Endothelial cell of umbilical vein (primary cell): Measurements from ENCODE around the gene NAGLU. TPM values are rescaled to one million over a fixed set of nuclear protein-coding genes. Genes with fewer than 3 reads are reported as not detected.

Experiments used
- BruUV-seq: library from RNA; stranded (reverse); fragments of 400-500 nt; replicated peaks from 2 replicates; lab custom pipeline; 2021; lab: Mats Ljungman, UMichigan
- CTCF ChIA-PET: fragments of 300-600, 350-600 bp; sonication (Branson Sonifier 250); formaldehyde crosslinking; loops from one replicate; lab custom pipeline; 2021; ENCODE audit warnings: antibody characterized with exemption, inconsistent platforms; lab: Charles Lee
- POLR2A ChIA-PET: fragments of 300-600, 350-600 bp; sonication (Branson Sonifier 250); formaldehyde crosslinking; loops from one replicate; lab custom pipeline; 2021; ENCODE audit warnings: antibody characterized with exemption, inconsistent platforms; lab: Charles Lee
- DNase-seq: peaks from one replicate; pipeline ENCODE4 v3.0.0-alpha.2; 2011; ENCODE audit warnings: low read depth, low spot score
- FAIRE-seq: peaks from 2 replicates; lab custom pipeline; 2011; peaks lifted over from hg19 to GRCh38; lab: Jason Lieb, UNC
- H2AFZ ChIP-seq: 2 replicates; pipeline ENCODE4 v1.6.0; 2012; ENCODE audit warnings: low read depth, low read length, control low read depth, inconsistent platforms
- H3K27ac ChIP-seq: 2 replicates; pipeline ENCODE4 v1.5.1; 2011; ENCODE audit warnings: low read depth, mild to moderate bottlenecking, control low read depth, low read length, moderate library complexity; ENCODE audit not compliant: insufficient read depth
- H3K27me3 ChIP-seq, 2 experiments: 2 replicates each; pipeline versions ENCODE4 v1.6.0 to v1.6.1; 2011; ENCODE audit warnings: low read length in 2 of 2, mixed read lengths in 1 of 2; ENCODE audit not compliant: control insufficient read depth in 2 of 2, insufficient read depth in 2 of 2
- H3K36me3 ChIP-seq, 2 experiments: 2 replicates in 1 of 2; 3 replicates in 1 of 2; pipeline ENCODE4 v1.5.1; 2011; ENCODE audit warnings: low read length in 2 of 2, mild to moderate bottlenecking in 1 of 2, moderate library complexity in 1 of 2; ENCODE audit not compliant: control insufficient read depth in 2 of 2, insufficient read depth in 2 of 2; ENCODE audit errors: extremely low read depth in 1 of 2
- H3K4me1 ChIP-seq: 3 replicates; pipeline ENCODE4 v1.5.1; 2011; ENCODE audit warnings: mild to moderate bottlenecking, low read length; ENCODE audit not compliant: control insufficient read depth, insufficient read depth; ENCODE audit errors: extremely low read depth
- H3K4me2 ChIP-seq: 2 replicates; pipeline ENCODE4 v1.6.1; 2011; ENCODE audit warnings: low read length, control low read depth, mixed read lengths; ENCODE audit not compliant: insufficient read depth
- H3K4me3 ChIP-seq, 3 experiments: fragments of 200-600 bp in 1 of 3; sonication (generic), shearing (Covaris generic) in 1 of 3; replicated peaks in 1 of 3; 2 replicates each; pipeline ENCODE4 v1.5.1; 2011 to 2016; ENCODE audit warnings: control low read depth in 3 of 3, low read length in 3 of 3, mild to moderate bottlenecking in 2 of 3, inconsistent platforms in 1 of 3, low read depth in 1 of 3, moderate library complexity in 1 of 3; ENCODE audit not compliant: insufficient read depth in 1 of 3
- H3K79me2 ChIP-seq: 2 replicates; pipeline ENCODE4 v1.6.0; 2012; ENCODE audit warnings: low read length, inconsistent platforms; ENCODE audit not compliant: control insufficient read depth, insufficient read depth
- H3K9ac ChIP-seq: replicated peaks from 2 replicates; pipeline ENCODE3; 2011; ENCODE audit warnings: low read length, control low read depth; ENCODE audit not compliant: insufficient read depth; ENCODE audit errors: extremely low read depth
- H3K9me1 ChIP-seq: replicated peaks from 3 replicates; pipeline ENCODE4 v1.6.0; 2011; ENCODE audit warnings: mild to moderate bottlenecking, low read length; ENCODE audit not compliant: control insufficient read depth, insufficient read depth; ENCODE audit errors: extremely low read depth
- H3K9me3 ChIP-seq: replicated peaks from 2 replicates; pipeline ENCODE4 v1.5.1; 2012; ENCODE audit warnings: low read length, inconsistent platforms; ENCODE audit not compliant: control insufficient read depth, insufficient read depth
- H4K20me1 ChIP-seq: replicated peaks from 2 replicates; pipeline ENCODE3; 2011; ENCODE audit warnings: mild to moderate bottlenecking, low read length; ENCODE audit not compliant: control insufficient read depth, insufficient read depth; ENCODE audit errors: extremely low read depth
- EZH2 ChIP-seq: IDR thresholded peaks from 2 replicates; pipeline ENCODE4 v1.6.1; 2012; ENCODE audit warnings: borderline replicate concordance, low read depth, mild to moderate bottlenecking, moderate library complexity, low read length, inconsistent platforms; ENCODE audit not compliant: severe bottlenecking
- FOS ChIP-seq: IDR thresholded peaks from 2 replicates; pipeline ENCODE4 v1.6.1; 2011; ENCODE audit warnings: mild to moderate bottlenecking, low read length, moderate library complexity, borderline replicate concordance; ENCODE audit not compliant: insufficient read depth
- GATA2 ChIP-seq: IDR thresholded peaks from 2 replicates; pipeline ENCODE4 v1.7.0; 2011; ENCODE audit warnings: low read depth, mild to moderate bottlenecking, moderate library complexity, mixed read lengths, low read length; ENCODE audit not compliant: insufficient read length, insufficient read depth
- JUN ChIP-seq: IDR thresholded peaks from 2 replicates; pipeline ENCODE4 v1.6.1; 2011; ENCODE audit warnings: borderline replicate concordance, low read depth; ENCODE audit not compliant: insufficient read length, insufficient read depth
- MYC ChIP-seq: IDR thresholded peaks from one replicate; pipeline ENCODE4 v1.6.1; 2011; ENCODE audit warnings: mild to moderate bottlenecking, low read depth, low read length
- POLR2A ChIP-seq: IDR thresholded peaks from 2 replicates; pipeline ENCODE4 v1.6.1; 2012; ENCODE audit warnings: low read depth, mild to moderate bottlenecking, control low read depth, low read length
- POLR2AphosphoS5 ChIP-seq: IDR thresholded peaks from 2 replicates; pipeline ENCODE4 v1.6.1; 2012; ENCODE audit warnings: low read depth, mild to moderate bottlenecking, control low read depth, low read length, moderate library complexity; ENCODE audit not compliant: insufficient read depth
- dilution Hi-C: fragments of 300-500 bp; cut with MboI; formaldehyde crosslinking; loops from one replicate; pipeline ENCODE4 v1.15.0; 2019; ENCODE audit warnings: low sequenced_read_pairs; ENCODE audit not compliant: extremely low pct_ligation_motif_present
- intact Hi-C: fragments of 100-400 bp; cut with micrococcal nuclease; formaldehyde crosslinking; loops from one replicate; pipeline ENCODE4 v1.10.0; 2022
- polyA plus RNA-seq, 4 experiments: library from polyadenylated mRNA; depleted of rRNA in 3 of 4; stranded (reverse) in 3 of 4; unstranded in 1 of 4; fragments of >200 nt; gene quantifications; 2 replicates each; pipeline versions ENCODE4 v1.2.1 to v1.2.3, GENCODE V29; 2011 to 2012; ENCODE audit warnings: missing spikeins in 1 of 4
- total RNA-seq: library from RNA; stranded (reverse); gene quantifications from 2 replicates; pipeline ENCODE4 v1.2.3, GENCODE V29; 2021
- TF ChIP-seq, protein P1 (sequence below): IDR thresholded peaks from 2 replicates; pipeline ENCODE4 v1.6.1; 2011; ENCODE audit not compliant: insufficient read depth, insufficient read length
- TF ChIP-seq, protein P2 (sequence below), 2 donors: IDR thresholded peaks; 1 replicate in 1 of 2; 2 replicates in 1 of 2; pipeline ENCODE4 v1.5.1; 2011; ENCODE audit warnings: low read length in 2 of 2, mild to moderate bottlenecking in 2 of 2, moderate library complexity in 2 of 2, control low read depth in 1 of 2, inconsistent platforms in 1 of 2, low read depth in 1 of 2; ENCODE audit not compliant: insufficient read depth in 1 of 2; ENCODE audit errors: extremely low read depth in 1 of 2

The NAGLU gene
- total and polyA plus RNA-seq, 2 donors (not counting 3 experiments of a cell fraction or from before 2014, with no cell fraction given) = 50.2 to 54.2 TPM

DNA sequence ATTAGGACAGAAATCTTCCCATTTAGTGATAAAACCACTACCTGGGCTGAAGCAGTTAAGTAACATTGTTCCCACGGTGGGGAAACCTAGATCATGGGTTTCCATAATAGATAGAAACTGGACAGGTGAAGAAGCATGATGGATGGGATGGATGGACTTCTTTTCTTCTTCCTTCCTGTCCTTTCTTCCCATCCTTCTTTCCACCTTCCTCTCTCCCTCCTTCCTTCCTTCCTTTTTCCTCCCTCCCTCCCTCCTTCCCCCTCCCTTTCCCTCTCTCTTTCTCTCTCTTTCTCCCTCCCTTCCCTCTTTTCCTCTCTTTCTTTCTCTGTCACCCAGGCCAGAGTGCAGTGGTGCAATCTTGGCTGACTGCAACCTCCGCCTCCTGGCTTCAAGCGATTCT, 38.4 kb downstream of the NAGLU start:
- H3K9me3 ChIP-seq = no peaks in the 10 kb centered on the region
- ChIA-PET CTCF (interaction anchor here (1.4 kb wide), 1 partner anchor 110 kb away, joined by 3 read pairs; no protein-coding TSS in a partner anchor), POLR2A (no interaction called here)
- no peak overlapping the region for H3K4me2 ChIP-seq
- peaks cover 21 to 33% of the 10 kb centered on the region in 2 experiments for H3K36me3 ChIP-seq
- peaks cover 20% of the 10 kb centered on the region for H3K4me1 ChIP-seq
- no peak for DNase-seq
- H3K79me2 ChIP-seq = peaks cover 17% of the 10 kb centered on the region
- intact Hi-C loops = no loop called here
- H4K20me1 ChIP-seq = no peaks in the 10 kb centered on the region
- TF ChIP-seq GATA2 (no peak), FOS (no peak), POLR2A (no peak), EZH2 (no peak), JUN (no peak), MYC (no peak), POLR2AphosphoS5 (no peak)
- TF ChIP-seq, protein P1, sequence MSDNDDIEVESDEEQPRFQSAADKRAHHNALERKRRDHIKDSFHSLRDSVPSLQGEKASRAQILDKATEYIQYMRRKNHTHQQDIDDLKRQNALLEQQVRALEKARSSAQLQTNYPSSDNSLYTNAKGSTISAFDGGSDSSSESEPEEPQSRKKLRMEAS = no peak
- TF ChIP-seq, protein P2, sequence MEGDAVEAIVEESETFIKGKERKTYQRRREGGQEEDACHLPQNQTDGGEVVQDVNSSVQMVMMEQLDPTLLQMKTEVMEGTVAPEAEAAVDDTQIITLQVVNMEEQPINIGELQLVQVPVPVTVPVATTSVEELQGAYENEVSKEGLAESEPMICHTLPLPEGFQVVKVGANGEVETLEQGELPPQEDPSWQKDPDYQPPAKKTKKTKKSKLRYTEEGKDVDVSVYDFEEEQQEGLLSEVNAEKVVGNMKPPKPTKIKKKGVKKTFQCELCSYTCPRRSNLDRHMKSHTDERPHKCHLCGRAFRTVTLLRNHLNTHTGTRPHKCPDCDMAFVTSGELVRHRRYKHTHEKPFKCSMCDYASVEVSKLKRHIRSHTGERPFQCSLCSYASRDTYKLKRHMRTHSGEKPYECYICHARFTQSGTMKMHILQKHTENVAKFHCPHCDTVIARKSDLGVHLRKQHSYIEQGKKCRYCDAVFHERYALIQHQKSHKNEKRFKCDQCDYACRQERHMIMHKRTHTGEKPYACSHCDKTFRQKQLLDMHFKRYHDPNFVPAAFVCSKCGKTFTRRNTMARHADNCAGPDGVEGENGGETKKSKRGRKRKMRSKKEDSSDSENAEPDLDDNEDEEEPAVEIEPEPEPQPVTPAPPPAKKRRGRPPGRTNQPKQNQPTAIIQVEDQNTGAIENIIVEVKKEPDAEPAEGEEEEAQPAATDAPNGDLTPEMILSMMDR (IDR thresholded peaks at IDR 0.05; ENCODE audit: extremely low read depth in 1 of 2, insufficient read depth in 1 of 2, low read depth in 1 of 2, low read length in 2 of 2) = no peak
- H3K9ac ChIP-seq = no peak overlapping the region
- no peaks in the 10 kb centered on the region for H3K27me3 ChIP-seq
- no peak overlapping the region for H3K27ac ChIP-seq
- H2AFZ ChIP-seq = no peak overlapping the region
- no TSS peak for BruUV-seq
- no peaks in the 10 kb centered on the region for H3K9me1 ChIP-seq
- no peak overlapping the region for H3K4me3 ChIP-seq
- dilution Hi-C loops = no loop called here
- no peak for FAIRE-seq
